ENCODE results near the gene SP100.
"Not testable (repeated sequence)": the region's sequence is repeated elsewhere in the genome, so short reads cannot be mapped to it uniquely, and the experiment has no call there.

The SP100 gene

GRCh38 chr2:230416061-230416721 lies at the start of gene SP100:
Gene SP100 (plus strand): TSS chr2:230416201. CDS start chr2:230416297, 96 bp downstream.
- Histone ChIP-seq H3K36me3 (ENCODE audit: control insufficient read depth in 2 of 2, insufficient read depth in 2 of 2, low read length in 2 of 2) (peaks cover 0 to 2% of the 10 kb centered on the region in 2 donors), H3K27ac (ENCODE audit: low read depth in 2 of 2, low read length in 2 of 2) (peak within 1 kb of the TSS; percentile 88 to 93), H3K27me3 (ENCODE audit: control insufficient read depth in 2 of 2, insufficient read depth in 2 of 2, low read length in 2 of 2) (no peaks in the 10 kb centered on the region), H3K9me3 (ENCODE audit: control insufficient read depth in 2 of 2, low read length in 2 of 2) (no peaks in the 10 kb centered on the region), H3K4me1 (ENCODE audit: control insufficient read depth in 2 of 2, insufficient read depth in 2 of 2, low read length in 2 of 2) (peaks cover 21% of the 10 kb centered on the region in 2 donors), H3K9ac (ENCODE audit: low read depth in 1 of 2, low read length in 2 of 2) (peak within 1 kb of the TSS; percentile 72 to 82), H3K4me3 (ENCODE audit: low read length in 2 of 2) (peak within 1 kb of the TSS; percentile 64 to 90)

- no peak overlapping the region for H3K4me3 ChIP-seq (ENCODE audit: low read length in 2 of 2)
- H3K36me3 ChIP-seq (ENCODE audit: control insufficient read depth in 2 of 2, insufficient read depth in 2 of 2, low read length in 2 of 2) = peaks cover 10 to 14% of the 10 kb centered on the region in 2 donors
- H3K27me3 ChIP-seq (ENCODE audit: control insufficient read depth in 2 of 2, insufficient read depth in 2 of 2, low read length in 2 of 2) = no peaks in the 10 kb centered on the region
- H3K27ac ChIP-seq (ENCODE audit: low read depth in 2 of 2, low read length in 2 of 2) = no peak overlapping the region
- no peaks in the 10 kb centered on the region for H3K9me3 ChIP-seq (ENCODE audit: control insufficient read depth in 2 of 2, low read length in 2 of 2)
- no peaks in the 10 kb centered on the region for H3K4me1 ChIP-seq (ENCODE audit: control insufficient read depth in 2 of 2, insufficient read depth in 2 of 2, low read length in 2 of 2)
- no peak overlapping the region for H3K9ac ChIP-seq (ENCODE audit: low read depth in 1 of 2, low read length in 2 of 2)
Measured at GRCh38 chr2:230382108-230382507, 33.9 kb upstream of the SP100 start.

GRCh38 chr2:230383453-230383852 lies 32.5 kb upstream of the SP100 start:
- H3K27ac ChIP-seq (ENCODE audit: low read depth in 2 of 2, low read length in 2 of 2) = no peak overlapping the region
- H3K4me3 ChIP-seq (ENCODE audit: low read length in 2 of 2) = no peak overlapping the region
- H3K27me3 ChIP-seq (ENCODE audit: control insufficient read depth in 2 of 2, insufficient read depth in 2 of 2, low read length in 2 of 2) = no peaks in the 10 kb centered on the region
- peaks cover 10 to 18% of the 10 kb centered on the region in 2 donors for H3K36me3 ChIP-seq (ENCODE audit: control insufficient read depth in 2 of 2, insufficient read depth in 2 of 2, low read length in 2 of 2)
- no peak overlapping the region for H3K9ac ChIP-seq (ENCODE audit: low read depth in 1 of 2, low read length in 2 of 2)
- H3K4me1 ChIP-seq (ENCODE audit: control insufficient read depth in 2 of 2, insufficient read depth in 2 of 2, low read length in 2 of 2) = no peaks in the 10 kb centered on the region
- H3K9me3 ChIP-seq (ENCODE audit: control insufficient read depth in 2 of 2, low read length in 2 of 2) = no peaks in the 10 kb centered on the region

GRCh38 chr2:230384986-230385385 lies 31.0 kb upstream of the SP100 start:
- Histone ChIP-seq H3K4me1 (ENCODE audit: control insufficient read depth in 2 of 2, insufficient read depth in 2 of 2, low read length in 2 of 2) (no peaks in the 10 kb centered on the region), H3K36me3 (ENCODE audit: control insufficient read depth in 2 of 2, insufficient read depth in 2 of 2, low read length in 2 of 2) (peaks cover 18 to 20% of the 10 kb centered on the region in 2 donors)

GRCh38 chr2:230394301-230394700 lies 21.7 kb upstream of the SP100 start:
- Histone ChIP-seq H3K4me1 (ENCODE audit: control insufficient read depth in 2 of 2, insufficient read depth in 2 of 2, low read length in 2 of 2) (no peaks in the 10 kb centered on the region), H3K27me3 (ENCODE audit: control insufficient read depth in 2 of 2, insufficient read depth in 2 of 2, low read length in 2 of 2) (no peaks in the 10 kb centered on the region), H3K9me3 (ENCODE audit: control insufficient read depth in 2 of 2, low read length in 2 of 2) (no peaks in the 10 kb centered on the region), H3K36me3 (ENCODE audit: control insufficient read depth in 2 of 2, insufficient read depth in 2 of 2, low read length in 2 of 2) (peaks cover 20 to 39% of the 10 kb centered on the region in 2 donors), H3K9ac (ENCODE audit: low read depth in 1 of 2, low read length in 2 of 2) (no peak overlapping the region), H3K27ac (ENCODE audit: low read depth in 2 of 2, low read length in 2 of 2) (no peak overlapping the region), H3K4me3 (ENCODE audit: low read length in 2 of 2) (no peak overlapping the region)

More at GRCh38 chr2:230384986-230385385, 31.0 kb upstream of the SP100 start:
- no peak overlapping the region for H3K9ac ChIP-seq (ENCODE audit: low read depth in 1 of 2, low read length in 2 of 2)
- H3K27ac ChIP-seq (ENCODE audit: low read depth in 2 of 2, low read length in 2 of 2) = no peak overlapping the region
- H3K4me3 ChIP-seq (ENCODE audit: low read length in 2 of 2) = no peak overlapping the region
- H3K27me3 ChIP-seq (ENCODE audit: control insufficient read depth in 2 of 2, insufficient read depth in 2 of 2, low read length in 2 of 2) = no peaks in the 10 kb centered on the region
- H3K9me3 ChIP-seq (ENCODE audit: control insufficient read depth in 2 of 2, low read length in 2 of 2) = no peaks in the 10 kb centered on the region

GRCh38 chr2:230398698-230399097 lies 17.3 kb upstream of the SP100 start:
- not testable (repeated sequence) for H3K9ac ChIP-seq (ENCODE audit: low read depth in 1 of 2, low read length in 2 of 2); H3K4me1 ChIP-seq (ENCODE audit: control insufficient read depth in 2 of 2, insufficient read depth in 2 of 2, low read length in 2 of 2); H3K27me3 ChIP-seq (ENCODE audit: control insufficient read depth in 2 of 2, insufficient read depth in 2 of 2, low read length in 2 of 2); H3K9me3 ChIP-seq (ENCODE audit: control insufficient read depth in 2 of 2, low read length in 2 of 2); H3K4me3 ChIP-seq (ENCODE audit: low read length in 2 of 2); H3K27ac ChIP-seq (ENCODE audit: low read depth in 2 of 2, low read length in 2 of 2)
- H3K36me3 ChIP-seq (ENCODE audit: control insufficient read depth in 2 of 2, insufficient read depth in 2 of 2, low read length in 2 of 2) = peaks cover 18 to 35% of the 10 kb centered on the region in 2 donors

- Histone ChIP-seq H3K27ac (ENCODE audit: low read depth in 2 of 2, low read length in 2 of 2) (no peak overlapping the region), H3K27me3 (ENCODE audit: control insufficient read depth in 2 of 2, insufficient read depth in 2 of 2, low read length in 2 of 2) (no peaks in the 10 kb centered on the region), H3K9me3 (ENCODE audit: control insufficient read depth in 2 of 2, low read length in 2 of 2) (no peaks in the 10 kb centered on the region), H3K9ac (ENCODE audit: low read depth in 1 of 2, low read length in 2 of 2) (no peak overlapping the region), H3K4me1 (ENCODE audit: control insufficient read depth in 2 of 2, insufficient read depth in 2 of 2, low read length in 2 of 2) (no peaks in the 10 kb centered on the region), H3K4me3 (ENCODE audit: low read length in 2 of 2) (no peak overlapping the region), H3K36me3 (ENCODE audit: control insufficient read depth in 2 of 2, insufficient read depth in 2 of 2, low read length in 2 of 2) (peaks cover 12 to 26% of the 10 kb centered on the region in 2 donors)
Measured at GRCh38 chr2:230400041-230400440, 16.0 kb upstream of the SP100 start.

- H3K4me3 ChIP-seq (ENCODE audit: low read length in 2 of 2) = no peak overlapping the region
- H3K36me3 ChIP-seq (ENCODE audit: control insufficient read depth in 2 of 2, insufficient read depth in 2 of 2, low read length in 2 of 2) = peaks cover 12 to 26% of the 10 kb centered on the region in 2 donors
- no peaks in the 10 kb centered on the region for H3K27me3 ChIP-seq (ENCODE audit: control insufficient read depth in 2 of 2, insufficient read depth in 2 of 2, low read length in 2 of 2)
- H3K9me3 ChIP-seq (ENCODE audit: control insufficient read depth in 2 of 2, low read length in 2 of 2) = no peaks in the 10 kb centered on the region
- H3K27ac ChIP-seq (ENCODE audit: low read depth in 2 of 2, low read length in 2 of 2) = no peak overlapping the region
- H3K9ac ChIP-seq (ENCODE audit: low read depth in 1 of 2, low read length in 2 of 2) = no peak overlapping the region
- no peaks in the 10 kb centered on the region for H3K4me1 ChIP-seq (ENCODE audit: control insufficient read depth in 2 of 2, insufficient read depth in 2 of 2, low read length in 2 of 2)
Measured at GRCh38 chr2:230400454-230400853, 15.5 kb upstream of the SP100 start.

- H3K27me3 ChIP-seq (ENCODE audit: control insufficient read depth in 2 of 2, insufficient read depth in 2 of 2, low read length in 2 of 2); H3K4me1 ChIP-seq (ENCODE audit: control insufficient read depth in 2 of 2, insufficient read depth in 2 of 2, low read length in 2 of 2); H3K4me3 ChIP-seq (ENCODE audit: low read length in 2 of 2); H3K9ac ChIP-seq (ENCODE audit: low read depth in 1 of 2, low read length in 2 of 2); H3K27ac ChIP-seq (ENCODE audit: low read depth in 2 of 2, low read length in 2 of 2); H3K9me3 ChIP-seq (ENCODE audit: control insufficient read depth in 2 of 2, low read length in 2 of 2): not testable (repeated sequence)
- H3K36me3 ChIP-seq (ENCODE audit: control insufficient read depth in 2 of 2, insufficient read depth in 2 of 2, low read length in 2 of 2) = peaks cover 12 to 23% of the 10 kb centered on the region in 2 donors
Measured at GRCh38 chr2:230401026-230401425, 15.0 kb upstream of the SP100 start.

GRCh38 chr2:230403746-230404145 lies 12.3 kb upstream of the SP100 start:
- Histone ChIP-seq H3K4me3 (ENCODE audit: low read length in 2 of 2) (no peak overlapping the region), H3K9me3 (ENCODE audit: control insufficient read depth in 2 of 2, low read length in 2 of 2) (no peaks in the 10 kb centered on the region), H3K4me1 (ENCODE audit: control insufficient read depth in 2 of 2, insufficient read depth in 2 of 2, low read length in 2 of 2) (peaks cover 0 to 2% of the 10 kb centered on the region in 2 donors), H3K36me3 (ENCODE audit: control insufficient read depth in 2 of 2, insufficient read depth in 2 of 2, low read length in 2 of 2) (peaks cover 12 to 16% of the 10 kb centered on the region in 2 donors), H3K27me3 (ENCODE audit: control insufficient read depth in 2 of 2, insufficient read depth in 2 of 2, low read length in 2 of 2) (no peaks in the 10 kb centered on the region), H3K27ac (ENCODE audit: low read depth in 2 of 2, low read length in 2 of 2) (no peak overlapping the region), H3K9ac (ENCODE audit: low read depth in 1 of 2, low read length in 2 of 2) (no peak overlapping the region)
